HG02870 (cell line): Measurements from ENCODE around the gene NAGA.

Experiments used
- ATAC-seq: cut with Tn5 transposase; IDR thresholded peaks from one replicate; pipeline ENCODE4 v1.9.1; 2021; ENCODE audit warnings: mild to moderate bottlenecking, moderate library complexity; ENCODE audit not compliant: unreplicated experiment

Gene NAGA

DNA sequence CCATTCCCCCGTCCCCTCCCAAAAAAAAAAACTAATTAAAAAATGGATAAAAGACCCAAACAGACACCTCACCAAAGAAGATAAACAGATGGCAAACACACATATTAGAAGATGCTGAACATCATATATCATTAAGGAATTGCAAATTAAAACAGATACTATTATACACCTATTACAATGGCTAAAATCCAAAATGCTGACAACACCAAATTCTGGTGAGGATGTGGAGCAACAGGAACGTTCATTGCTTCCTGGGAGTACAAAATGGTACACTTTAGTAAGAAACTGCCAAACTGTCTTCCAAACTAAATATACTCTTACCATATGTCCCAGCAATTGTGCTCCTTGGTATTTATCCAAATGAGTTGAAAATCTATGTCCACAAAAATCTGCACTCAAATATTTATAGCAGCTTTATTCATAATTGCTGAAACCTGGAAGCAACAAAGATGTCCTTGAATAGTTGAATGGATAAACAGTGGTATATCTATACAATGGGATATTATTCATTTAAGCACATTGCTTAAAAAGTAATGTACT is 19.9 kb downstream of the NAGA start:
- ATAC-seq: no peak

DNA sequence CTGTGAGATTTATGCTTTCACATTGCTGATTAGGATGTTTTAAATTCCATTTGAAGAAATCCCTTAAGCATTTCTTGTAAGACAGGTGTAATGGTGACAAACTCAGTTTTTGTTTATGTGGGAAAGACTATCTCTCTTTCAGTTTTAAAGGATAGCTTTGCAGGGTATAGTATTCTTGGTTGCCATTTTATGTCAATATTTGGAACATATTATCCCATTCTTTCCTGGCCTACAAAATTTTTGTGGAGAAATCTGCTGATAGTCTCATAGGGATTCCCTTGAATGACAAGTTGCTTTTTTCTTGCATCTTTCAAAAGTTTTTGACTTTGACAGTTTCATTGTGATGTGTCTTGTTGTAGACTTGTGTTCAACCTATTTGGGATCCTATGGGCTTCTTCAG is 28.8 kb downstream of the NAGA start:
- no peak for ATAC-seq

DNA sequence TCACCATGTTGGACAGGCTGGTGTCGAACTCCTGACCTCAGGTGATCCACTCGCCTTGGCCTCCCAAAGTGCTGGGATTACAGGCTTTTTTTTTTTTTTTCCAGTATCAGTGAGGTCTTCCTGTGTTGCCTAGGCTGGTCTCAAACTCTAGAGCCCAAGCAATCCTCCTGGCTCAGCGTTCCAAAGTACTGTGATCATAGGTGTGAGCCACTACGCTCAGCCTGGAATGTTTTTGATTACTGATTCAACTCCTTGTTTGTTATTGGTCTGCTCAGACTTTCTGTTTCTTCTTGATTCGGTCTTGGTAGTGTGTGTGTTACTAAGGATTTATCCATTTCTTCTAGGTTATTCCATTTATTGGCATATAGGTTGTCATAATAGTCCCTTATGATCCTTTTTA is 31.3 kb downstream of the NAGA start:
- ATAC-seq: no peak

DNA sequence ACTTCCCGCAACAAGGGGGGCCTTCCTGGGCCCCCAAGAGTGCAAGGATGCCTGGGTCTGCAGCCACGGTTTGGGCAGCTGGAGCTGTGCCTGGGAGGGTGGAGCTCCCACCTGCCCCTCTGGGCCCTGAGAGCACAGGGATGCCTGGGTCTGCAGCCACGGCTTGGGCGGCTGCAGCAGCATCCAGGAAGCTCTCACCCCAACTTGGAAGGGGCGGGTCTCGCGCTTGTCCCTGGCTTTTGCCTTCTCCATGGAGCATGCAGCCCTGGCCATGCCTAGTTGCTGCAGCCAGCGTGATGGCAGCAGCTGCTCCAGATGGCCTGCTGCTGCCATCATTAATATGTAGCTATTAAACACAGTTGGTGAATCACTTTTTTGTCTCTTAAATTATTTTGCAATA is 35.4 kb downstream of the NAGA start:
- ATAC-seq: no peak

DNA sequence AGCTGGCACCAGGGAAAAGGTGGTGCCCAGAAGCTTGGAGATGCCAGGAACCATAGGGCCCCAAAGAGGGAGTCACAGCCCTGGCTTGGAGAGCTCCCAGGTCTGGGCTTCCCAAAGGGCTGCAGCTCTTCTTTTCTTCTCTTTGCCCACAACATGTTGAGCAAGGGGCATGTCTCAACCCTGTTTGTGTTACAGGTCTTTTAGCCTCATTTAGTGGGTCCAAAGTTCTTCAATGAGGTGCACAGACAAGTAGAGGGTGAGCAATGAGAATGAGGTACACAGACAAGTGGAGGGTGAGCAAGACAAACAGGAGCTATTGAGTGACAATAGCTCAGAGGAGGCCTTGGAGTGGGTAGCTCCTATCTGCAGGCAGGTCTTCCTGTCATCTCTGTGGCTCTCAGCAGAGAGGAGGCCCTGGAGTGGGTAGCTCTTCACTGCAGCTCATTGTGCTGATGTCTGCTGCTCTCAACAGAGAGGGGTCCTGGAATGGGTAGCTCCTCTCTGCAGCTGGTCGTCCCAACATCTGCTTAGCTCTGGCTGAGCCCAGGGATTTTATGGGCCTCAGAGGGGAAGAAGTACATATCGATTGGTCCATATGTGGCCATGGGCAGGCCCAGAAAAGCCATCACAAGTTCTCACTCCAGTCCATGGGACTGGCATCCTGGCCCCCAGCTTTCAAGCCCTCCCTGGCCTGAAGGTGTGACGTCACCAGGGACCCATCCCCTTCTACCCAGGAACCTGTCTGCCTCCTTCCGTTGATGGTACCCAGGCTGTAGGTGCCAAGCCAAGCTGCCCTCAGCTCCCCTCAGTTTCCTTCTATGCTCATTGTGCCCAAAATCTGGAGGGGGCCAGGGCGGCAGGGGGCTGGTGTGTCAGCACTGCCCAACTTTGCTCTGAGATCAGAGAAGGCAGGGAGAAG is 37.1 kb downstream of the NAGA start:
- no peak for ATAC-seq

DNA sequence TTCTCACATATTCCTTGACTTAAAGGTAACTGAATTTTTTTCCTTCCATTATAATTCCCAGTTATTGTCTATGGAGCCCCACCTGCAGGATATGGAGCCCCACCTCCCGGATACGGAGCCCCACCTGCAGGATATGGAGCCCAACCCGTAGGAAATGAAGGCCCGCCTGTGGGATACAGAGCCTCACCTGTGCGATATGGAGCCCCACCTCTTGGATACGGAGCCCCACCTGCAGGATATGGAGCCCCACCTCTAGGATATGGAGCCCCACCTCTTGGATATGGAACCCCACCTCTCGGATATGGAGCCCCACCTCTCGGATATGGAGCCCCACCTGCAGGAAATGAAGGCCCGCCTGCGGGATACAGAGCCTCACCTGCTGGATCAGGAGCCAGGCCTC is 43.9 kb downstream of the NAGA start:
- ATAC-seq: no peak

DNA sequence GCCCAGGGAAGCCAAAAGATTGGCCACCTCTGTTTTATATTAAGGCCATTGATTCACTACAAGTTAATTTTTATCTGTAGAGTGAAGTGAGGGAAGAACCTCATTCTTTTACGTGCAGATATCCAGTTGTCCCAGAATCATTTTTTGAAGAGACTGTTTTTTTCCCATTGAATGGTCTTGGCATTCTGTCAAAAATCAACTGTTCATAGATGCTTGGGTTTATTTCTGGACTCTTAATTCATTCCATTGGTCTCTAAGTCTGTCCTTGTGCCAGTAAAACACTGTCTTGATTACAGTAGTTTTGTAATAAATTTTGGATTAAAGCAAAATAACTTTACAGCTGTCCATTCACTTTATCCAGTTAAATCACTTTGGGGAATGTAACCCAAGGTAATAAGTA is 45.2 kb downstream of the NAGA start:
- ATAC-seq: no peak

DNA sequence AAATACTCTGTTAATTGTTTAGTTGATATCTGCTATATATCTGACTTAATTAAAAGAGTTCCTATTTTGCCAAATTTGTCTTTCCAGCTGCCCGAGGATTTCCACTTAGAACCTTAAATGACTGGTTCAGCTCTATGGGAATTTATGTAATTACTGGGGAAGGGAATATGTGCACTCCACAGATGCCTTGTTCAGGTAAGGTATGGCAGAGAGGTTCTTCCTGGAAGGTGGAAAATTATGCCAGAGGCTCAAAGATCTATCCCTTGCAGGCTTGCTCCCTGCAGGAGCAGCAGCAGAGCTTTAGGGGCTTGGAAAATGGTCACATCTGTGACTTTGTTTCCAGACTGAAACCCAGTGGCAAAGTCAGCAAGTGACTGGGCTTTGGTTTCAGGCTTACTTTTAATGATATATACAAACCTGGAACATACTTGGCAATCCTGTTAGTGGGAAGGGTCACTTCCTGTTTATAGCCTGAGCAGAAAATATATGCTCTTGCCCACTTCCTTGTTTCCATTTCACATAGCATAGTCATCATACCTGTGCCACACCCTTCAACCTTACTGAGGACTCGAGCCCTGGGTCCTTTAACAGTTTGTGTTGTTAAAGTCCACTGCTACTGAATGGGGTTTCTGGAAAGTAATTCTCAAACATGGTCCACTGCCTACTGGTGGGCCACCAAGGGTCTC is 48.3 kb downstream of the NAGA start:
- no peak for ATAC-seq

DNA sequence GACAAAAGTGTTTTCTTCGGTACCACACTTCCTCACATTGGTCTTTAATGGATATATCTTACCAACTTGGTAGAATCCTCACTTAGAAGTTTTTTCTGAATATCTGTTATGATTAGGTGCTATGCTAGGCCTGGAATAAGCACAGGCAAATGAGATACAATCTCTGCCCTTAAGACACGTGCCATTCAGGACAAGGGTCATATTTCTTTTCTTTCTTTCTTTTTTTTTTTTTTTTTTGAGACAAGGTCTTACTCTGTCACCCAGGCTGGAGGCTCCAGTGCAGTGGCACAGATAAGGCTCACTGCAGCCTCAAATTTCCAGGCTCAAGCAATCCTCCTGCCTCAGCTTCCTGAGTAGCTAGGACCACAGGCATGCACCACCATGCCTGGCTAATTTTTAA is 49.0 kb downstream of the NAGA start:
- ATAC-seq: no peak

DNA sequence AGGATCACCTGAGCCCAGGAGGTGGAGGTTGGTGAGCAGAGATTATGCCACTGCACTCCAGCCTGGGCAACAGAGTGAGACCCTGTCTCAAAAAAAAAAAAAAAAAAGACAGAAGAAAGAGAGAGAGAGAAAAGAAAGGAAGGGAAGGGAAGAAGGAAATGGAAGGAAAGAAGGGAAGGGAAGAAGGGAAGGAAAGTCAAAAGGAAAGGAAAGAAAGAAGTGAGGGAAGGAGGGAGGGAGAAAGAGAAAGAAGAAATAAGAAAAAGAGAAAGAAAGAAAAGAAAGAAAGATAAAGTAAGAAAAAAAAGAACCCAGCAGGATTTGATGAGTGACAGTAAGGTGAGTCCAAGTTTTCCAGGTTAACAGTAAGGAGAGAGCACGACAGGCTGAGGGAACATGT is 52.4 kb downstream of the NAGA start:
- ATAC-seq: no peak

DNA sequence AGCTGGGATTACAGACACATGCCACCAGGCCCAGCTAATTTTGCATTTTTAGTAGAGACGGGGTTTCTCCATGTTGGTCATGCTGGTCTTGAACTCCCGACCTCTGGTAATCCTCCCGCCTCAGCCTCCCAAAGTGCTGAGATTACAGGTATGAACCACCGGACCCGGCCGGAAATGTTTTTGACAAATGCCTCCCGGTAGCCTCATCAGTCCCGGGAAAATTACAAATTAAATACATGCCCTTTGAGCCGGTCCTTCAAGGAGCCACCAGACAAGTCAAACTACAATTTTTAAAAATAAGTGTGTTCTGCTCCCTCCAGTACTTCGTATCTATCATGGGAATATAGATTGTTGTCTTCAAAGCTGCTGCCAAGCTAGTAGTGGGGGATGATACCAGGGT is 54.5 kb downstream of the NAGA start:
- no peak for ATAC-seq

DNA sequence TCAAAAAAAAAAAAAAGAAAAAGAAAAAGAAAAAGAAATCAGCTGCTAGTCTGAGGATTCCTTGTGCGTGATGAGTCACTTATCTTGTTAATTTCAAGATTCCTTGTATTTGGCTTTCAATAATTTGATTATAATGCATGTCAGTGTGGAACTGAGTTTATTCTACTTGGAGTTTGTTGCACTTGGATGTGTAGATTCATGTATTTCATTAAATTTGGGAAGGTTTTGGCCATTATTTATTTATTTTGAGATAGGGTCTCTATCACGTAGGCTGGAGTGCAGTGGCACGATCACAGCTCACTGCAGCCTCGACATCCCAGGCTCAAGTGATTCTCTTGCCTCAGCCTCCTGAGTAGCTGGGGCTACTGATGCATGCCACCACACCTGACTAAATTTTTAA is 57.2 kb downstream of the NAGA start:
- no peak for ATAC-seq

DNA sequence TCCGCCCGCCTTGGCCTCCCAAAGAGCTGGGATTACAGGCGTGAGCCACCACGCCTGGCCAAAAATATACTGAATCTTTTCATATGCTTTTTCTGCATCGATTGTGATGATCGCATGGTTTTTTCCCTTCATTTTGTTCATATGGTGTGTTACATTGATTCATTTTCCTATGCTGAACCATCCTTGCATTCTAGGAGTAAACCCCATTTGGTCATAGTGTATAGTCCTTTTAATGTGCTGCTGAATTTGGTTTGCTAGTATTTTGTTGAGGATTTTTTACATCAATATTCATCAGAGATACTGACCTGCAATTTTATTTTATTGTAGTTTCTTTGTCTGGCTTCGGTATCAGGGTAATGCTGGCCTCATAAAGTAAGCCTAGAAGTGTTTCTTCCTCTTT is 59.8 kb downstream of the NAGA start:
- ATAC-seq: no peak
